Right atrium auricular region (tissue), 2 donors: Measurements from ENCODE around the gene RYR3. TPM values are rescaled to one million over a fixed set of nuclear protein-coding genes. Genes with fewer than 3 reads are reported as not detected.

Experiments used
- DNase-seq: peaks from one replicate; pipeline ENCODE4 v3.0.0-alpha.2; 2019; ENCODE audit warnings: low spot score
- H3K27ac ChIP-seq, 2 donors: fragments of 200-600 bp; sonication (generic); 1 replicate in 1 of 2; 2 replicates in 1 of 2; pipeline ENCODE4 v1.5.1; 2016 to 2019
- H3K27me3 ChIP-seq, 2 donors: fragments of 200-600 bp; sonication (generic); one replicate each; pipeline versions ENCODE4 v1.5.1 to v1.6.0; 2017 to 2019
- H3K36me3 ChIP-seq: fragments of 200-600 bp; sonication (generic); one replicate; pipeline ENCODE4 v1.5.1; 2016
- H3K4me1 ChIP-seq, 2 donors: fragments of 200-600 bp; sonication (generic); one replicate each; pipeline versions ENCODE4 v1.5.1 to v1.6.0; 2017 to 2019
- H3K4me3 ChIP-seq, 2 donors: fragments of 200-600 bp; sonication (generic); 1 replicate in 1 of 2; 2 replicates in 1 of 2; pipeline ENCODE4 v1.5.1; 2017 to 2019; ENCODE audit warnings: mild to moderate bottlenecking in 1 of 2, moderate library complexity in 1 of 2
- H3K9me3 ChIP-seq, 2 donors: fragments of 200-600 bp; sonication (generic); one replicate each; pipeline ENCODE4 v1.5.1; 2019
- total RNA-seq, 2 donors: library from RNA; depleted of rRNA; stranded (reverse); fragments of >200 nt; gene quantifications; one replicate each; pipeline ENCODE4 v1.1.0, GENCODE V29; 2016
- TF ChIP-seq, protein P1 (sequence below), 2 donors: fragments of 200-600 bp; sonication (generic); IDR thresholded peaks; one replicate each; pipeline ENCODE4 v1.5.1; 2019; ENCODE audit warnings: antibody characterized with exemption in 2 of 2

Gene RYR3
- total RNA-seq, 2 donors from 2014 or later: 0.08 to 0.11 TPM

DNA sequence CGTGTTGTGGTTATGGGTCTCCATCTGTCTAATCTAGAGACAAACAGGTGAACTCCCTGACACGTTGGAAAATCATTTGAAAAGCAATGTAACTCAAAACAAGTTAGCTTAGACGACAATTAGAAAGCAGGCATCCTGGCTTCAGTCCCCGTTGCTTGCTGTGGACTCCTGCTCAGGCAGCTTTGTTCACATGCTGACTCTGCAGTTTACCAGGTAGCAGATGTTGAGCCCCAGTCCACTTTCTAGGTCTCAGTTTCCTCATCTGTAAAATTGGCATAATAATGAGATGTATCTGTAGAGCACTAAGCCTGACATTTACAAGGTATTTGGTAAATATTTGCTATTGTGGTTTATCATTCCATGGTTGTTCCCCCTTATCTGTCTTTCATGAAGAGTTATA, 330.3 kb downstream of the RYR3 start:
- Histone ChIP-seq H3K4me1 (no peaks in the 10 kb centered on the region), H3K36me3 (no peaks in the 10 kb centered on the region), H3K27ac (no peak overlapping the region), H3K27me3 (no peaks in the 10 kb centered on the region), H3K9me3 (no peaks in the 10 kb centered on the region), H3K4me3 (no peak overlapping the region)
- TF ChIP-seq, protein P1, sequence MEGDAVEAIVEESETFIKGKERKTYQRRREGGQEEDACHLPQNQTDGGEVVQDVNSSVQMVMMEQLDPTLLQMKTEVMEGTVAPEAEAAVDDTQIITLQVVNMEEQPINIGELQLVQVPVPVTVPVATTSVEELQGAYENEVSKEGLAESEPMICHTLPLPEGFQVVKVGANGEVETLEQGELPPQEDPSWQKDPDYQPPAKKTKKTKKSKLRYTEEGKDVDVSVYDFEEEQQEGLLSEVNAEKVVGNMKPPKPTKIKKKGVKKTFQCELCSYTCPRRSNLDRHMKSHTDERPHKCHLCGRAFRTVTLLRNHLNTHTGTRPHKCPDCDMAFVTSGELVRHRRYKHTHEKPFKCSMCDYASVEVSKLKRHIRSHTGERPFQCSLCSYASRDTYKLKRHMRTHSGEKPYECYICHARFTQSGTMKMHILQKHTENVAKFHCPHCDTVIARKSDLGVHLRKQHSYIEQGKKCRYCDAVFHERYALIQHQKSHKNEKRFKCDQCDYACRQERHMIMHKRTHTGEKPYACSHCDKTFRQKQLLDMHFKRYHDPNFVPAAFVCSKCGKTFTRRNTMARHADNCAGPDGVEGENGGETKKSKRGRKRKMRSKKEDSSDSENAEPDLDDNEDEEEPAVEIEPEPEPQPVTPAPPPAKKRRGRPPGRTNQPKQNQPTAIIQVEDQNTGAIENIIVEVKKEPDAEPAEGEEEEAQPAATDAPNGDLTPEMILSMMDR (IDR thresholded peaks at IDR 0.05): no peak
- DNase-seq: no peak

DNA sequence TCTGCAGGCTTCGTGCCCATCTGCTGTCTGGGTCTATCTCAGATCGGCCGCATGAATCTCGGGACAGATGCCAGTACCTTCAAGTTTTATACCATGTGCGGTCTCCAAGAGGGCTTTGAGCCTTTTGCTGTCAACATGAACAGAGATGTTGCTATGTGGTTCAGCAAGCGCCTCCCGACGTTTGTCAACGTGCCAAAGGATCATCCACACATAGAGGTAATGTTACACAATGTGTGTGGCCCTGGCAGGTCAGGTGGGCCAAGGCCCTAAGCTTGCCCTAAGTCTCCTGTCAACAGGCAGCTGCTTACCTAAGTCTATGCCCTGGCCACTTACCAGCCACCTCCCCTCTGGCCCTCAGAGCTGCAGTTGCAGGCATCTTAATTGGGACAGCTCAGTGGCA, 333.5 kb downstream of the RYR3 start:
- Histone ChIP-seq H3K4me1 (no peaks in the 10 kb centered on the region), H3K9me3 (no peaks in the 10 kb centered on the region), H3K36me3 (no peaks in the 10 kb centered on the region), H3K4me3 (no peak overlapping the region), H3K27me3 (no peaks in the 10 kb centered on the region), H3K27ac (no peak overlapping the region)
- TF ChIP-seq, protein P1 (IDR thresholded peaks at IDR 0.05): no peak
- DNase-seq: no peak

DNA sequence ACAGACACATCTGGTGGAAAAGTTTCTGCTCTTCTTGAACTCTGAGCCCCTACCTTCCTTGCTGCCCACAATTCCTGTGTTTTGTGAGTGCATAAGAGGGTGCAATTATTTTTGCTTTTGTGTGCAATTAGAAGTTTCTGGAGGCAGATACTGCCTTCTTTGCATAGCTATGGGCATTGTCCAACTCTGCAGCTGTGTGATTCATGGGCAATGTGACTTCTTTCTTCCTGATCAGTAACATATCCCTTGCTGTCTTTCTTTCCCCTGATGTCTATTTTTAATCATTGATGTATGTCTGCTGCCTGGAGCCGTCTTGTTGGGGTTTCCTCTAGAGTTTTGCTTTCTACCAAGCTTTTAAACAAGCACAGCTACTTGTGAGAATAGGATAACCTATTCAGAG, 336.0 kb downstream of the RYR3 start:
- no peak for DNase-seq
- Histone ChIP-seq H3K27ac (no peak overlapping the region), H3K36me3 (no peaks in the 10 kb centered on the region), H3K9me3 (no peaks in the 10 kb centered on the region), H3K27me3 (no peaks in the 10 kb centered on the region), H3K4me3 (no peak overlapping the region), H3K4me1 (no peaks in the 10 kb centered on the region)
- TF ChIP-seq, protein P1 (IDR thresholded peaks at IDR 0.05): no peak

DNA sequence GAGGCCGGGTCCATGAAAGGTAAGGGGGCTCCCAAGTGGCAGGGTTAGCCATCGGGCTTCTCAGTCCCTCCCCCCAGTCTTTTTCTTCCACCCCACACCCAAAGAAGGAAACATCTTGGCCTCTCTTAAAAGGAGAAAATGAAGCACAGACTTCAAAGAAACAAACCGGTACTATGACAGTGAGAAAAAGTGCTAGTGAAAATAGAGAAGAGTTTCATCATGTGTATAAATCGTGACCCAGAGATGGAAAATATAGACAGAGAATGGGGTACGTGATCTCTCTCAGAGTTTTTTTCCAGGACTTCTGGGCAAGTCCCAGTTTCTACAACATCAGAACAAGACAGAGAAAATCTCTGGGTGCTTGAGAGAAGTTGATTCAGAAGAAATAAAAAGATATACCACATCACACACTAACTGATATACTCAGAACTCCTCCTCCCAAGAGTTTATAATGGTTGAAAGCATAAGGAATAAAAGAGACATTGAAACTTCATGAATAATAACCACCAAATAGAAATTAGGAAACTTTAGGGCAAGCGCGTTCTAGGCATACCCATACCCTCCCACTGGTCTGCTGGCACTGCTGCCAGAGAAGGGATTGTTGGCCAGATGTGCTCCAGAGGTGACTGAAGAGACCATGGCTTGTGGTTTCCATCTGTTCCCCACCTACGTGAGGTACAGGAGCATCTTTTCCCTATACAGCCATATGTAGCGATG, 338.6 kb downstream of the RYR3 start:
- Histone ChIP-seq H3K9me3 (no peaks in the 10 kb centered on the region), H3K27ac (no peak overlapping the region), H3K36me3 (no peaks in the 10 kb centered on the region), H3K4me1 (no peaks in the 10 kb centered on the region), H3K4me3 (no peak overlapping the region), H3K27me3 (no peaks in the 10 kb centered on the region)
- TF ChIP-seq, protein P1 (IDR thresholded peaks at IDR 0.05): no peak
- DNase-seq: no peak

DNA sequence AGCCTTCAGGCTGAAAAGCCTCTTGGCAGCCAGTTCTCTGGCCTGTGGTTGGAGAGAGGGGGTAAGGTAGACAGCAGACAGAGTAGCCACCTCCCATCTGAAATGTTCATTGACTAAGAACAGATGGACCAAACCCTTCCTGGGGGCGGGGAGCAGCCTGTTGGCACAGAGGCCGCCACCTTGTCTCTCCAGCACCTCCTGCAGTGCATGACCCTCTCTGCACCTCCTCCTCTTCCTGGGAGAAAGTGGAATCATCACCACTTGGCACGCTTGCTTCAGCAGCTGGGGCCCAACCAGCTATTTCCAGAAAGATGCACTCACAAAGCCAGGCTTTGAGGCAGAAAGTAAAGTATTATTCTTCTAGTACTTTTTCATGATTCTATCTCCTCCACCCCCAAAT, 344.1 kb downstream of the RYR3 start:
- no peak overlapping the region for H3K4me3 ChIP-seq
- no peaks in the 10 kb centered on the region for H3K36me3 ChIP-seq
- no peaks in the 10 kb centered on the region for H3K9me3 ChIP-seq
- no peak for DNase-seq
- no peaks in the 10 kb centered on the region for H3K27me3 ChIP-seq
- TF ChIP-seq, protein P1 (IDR thresholded peaks at IDR 0.05): no peak
- H3K27ac ChIP-seq: no peak overlapping the region
- no peaks in the 10 kb centered on the region for H3K4me1 ChIP-seq

DNA sequence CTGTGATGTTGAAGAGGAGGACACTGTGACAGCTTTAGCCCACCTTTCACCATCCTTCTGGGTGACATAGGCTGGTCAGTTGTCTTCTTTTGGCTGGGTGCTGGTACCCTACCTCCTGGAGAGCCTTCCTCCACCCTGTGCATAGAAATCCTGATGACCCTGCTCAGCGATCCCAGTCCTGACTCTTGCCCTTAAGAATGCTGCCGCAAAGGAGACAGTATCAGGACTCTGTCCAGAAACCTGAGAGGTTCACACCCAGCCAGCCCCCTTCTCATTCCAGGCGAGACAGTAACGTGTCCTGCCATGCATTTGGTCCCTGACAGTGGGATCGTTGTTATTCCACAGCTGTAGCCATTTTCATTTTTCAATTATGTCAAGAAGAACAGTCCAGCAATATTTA, 344.7 kb downstream of the RYR3 start:
- H3K36me3 ChIP-seq: no peaks in the 10 kb centered on the region
- H3K27ac ChIP-seq: no peak overlapping the region
- H3K4me3 ChIP-seq: no peak overlapping the region
- no peaks in the 10 kb centered on the region for H3K27me3 ChIP-seq
- H3K9me3 ChIP-seq: no peaks in the 10 kb centered on the region
- TF ChIP-seq, protein P1 (IDR thresholded peaks at IDR 0.05): no peak
- no peaks in the 10 kb centered on the region for H3K4me1 ChIP-seq
- DNase-seq: no peak
